ACC112 (cell line): ENCODE measurements around the gene UQCR11.

Experiments
- H2AFZ ChIP-seq: fragments of 200-600 bp; sonication (generic); one replicate; pipeline ENCODE4 v1.6.0; 2017; ENCODE audit warnings: antibody characterized with exemption, low read length; ENCODE audit not compliant: unreplicated experiment
- H3K27ac ChIP-seq: fragments of 200-600 bp; sonication (generic); 2 replicates; pipeline ENCODE4 v1.5.1; 2014; ENCODE audit warnings: low read depth, mild to moderate bottlenecking, antibody characterized with exemption, low read length, moderate library complexity
- H3K27me3 ChIP-seq: fragments of 200-600 bp; sonication (generic); 2 replicates; pipeline ENCODE4 v1.6.1; 2014; ENCODE audit warnings: mild to moderate bottlenecking, antibody characterized with exemption, low read length, moderate library complexity, mixed read lengths; ENCODE audit not compliant: insufficient read depth
- H3K36me3 ChIP-seq: fragments of 200-600 bp; sonication (generic); 2 replicates; pipeline ENCODE4 v1.6.1; 2016; ENCODE audit warnings: mild to moderate bottlenecking, antibody characterized with exemption, low read length, moderate library complexity, mixed read lengths; ENCODE audit not compliant: insufficient read depth
- H3K4me1 ChIP-seq: fragments of 200-600 bp; sonication (generic); one replicate; pipeline ENCODE4 v1.6.1; 2016; ENCODE audit warnings: low read length, mixed read lengths; ENCODE audit not compliant: insufficient read depth, unreplicated experiment, control insufficient read depth
- H3K4me3 ChIP-seq: fragments of 200-600 bp; sonication (generic); 2 replicates; pipeline ENCODE4 v1.5.1; 2014; ENCODE audit warnings: mild to moderate bottlenecking, low read depth, low read length
- H3K79me2 ChIP-seq: fragments of 200-600 bp; sonication (generic); one replicate; pipeline ENCODE4 v1.6.0; 2016; ENCODE audit warnings: low read length; ENCODE audit not compliant: control insufficient read depth, unreplicated experiment, insufficient read depth

UQCR11 gene

DNA sequence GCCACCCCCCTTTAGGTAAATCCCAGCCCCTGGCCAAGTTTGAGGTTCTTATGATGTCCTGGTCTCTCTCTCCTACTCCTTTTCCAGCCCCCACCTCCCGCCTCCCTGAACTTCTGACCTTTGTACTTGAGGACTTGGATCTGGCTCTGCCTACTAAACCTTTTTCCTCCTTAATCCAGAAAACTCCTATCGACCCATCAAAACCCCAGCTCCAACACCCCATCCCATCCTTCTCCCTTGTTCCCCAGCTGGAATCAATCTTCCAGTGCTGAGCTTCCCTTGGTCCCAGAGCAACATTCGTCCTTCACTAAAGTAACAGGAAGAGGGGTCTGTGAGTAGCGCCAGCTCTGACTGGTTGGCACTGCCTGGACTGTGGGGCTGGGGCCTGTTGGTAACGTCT is 17.3 kb upstream of the UQCR11 start:
- Histone ChIP-seq H2AFZ (no peak overlapping the region), H3K4me1 (no peaks in the 10 kb centered on the region), H3K4me3 (no peak overlapping the region), H3K27me3 (no peaks in the 10 kb centered on the region), H3K79me2 (no peaks in the 10 kb centered on the region), H3K27ac (no peak overlapping the region), H3K36me3 (peaks cover 3% of the 10 kb centered on the region; the same call in 1 of the 2 replicates)

DNA sequence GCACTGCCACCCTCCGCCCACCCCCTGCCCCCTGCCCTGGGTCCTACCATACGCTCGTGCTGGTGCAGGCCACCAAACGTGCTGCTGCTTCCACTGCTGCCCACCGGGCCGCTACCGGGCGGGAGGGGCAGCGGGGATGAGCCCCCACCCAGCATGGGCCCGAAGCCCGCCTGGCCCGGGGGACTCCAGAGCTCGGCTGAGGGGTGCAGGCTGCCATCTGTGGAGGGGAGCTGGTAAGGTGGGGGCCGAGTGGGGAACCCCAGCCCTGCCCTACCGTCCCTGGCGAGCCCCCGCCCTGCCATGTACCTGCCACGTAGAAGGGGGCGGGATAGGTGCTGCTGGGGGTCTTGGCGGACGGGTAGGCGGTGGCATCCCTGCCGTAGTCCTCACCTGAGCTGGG is 16.7 kb upstream of the UQCR11 start:
- Histone ChIP-seq H3K27ac (no peak overlapping the region), H3K36me3 (peaks cover 3% of the 10 kb centered on the region; the same call in 1 of the 2 replicates), H3K79me2 (no peaks in the 10 kb centered on the region), H3K4me1 (no peaks in the 10 kb centered on the region), H2AFZ (no peak overlapping the region), H3K4me3 (no peak overlapping the region), H3K27me3 (no peaks in the 10 kb centered on the region)

DNA sequence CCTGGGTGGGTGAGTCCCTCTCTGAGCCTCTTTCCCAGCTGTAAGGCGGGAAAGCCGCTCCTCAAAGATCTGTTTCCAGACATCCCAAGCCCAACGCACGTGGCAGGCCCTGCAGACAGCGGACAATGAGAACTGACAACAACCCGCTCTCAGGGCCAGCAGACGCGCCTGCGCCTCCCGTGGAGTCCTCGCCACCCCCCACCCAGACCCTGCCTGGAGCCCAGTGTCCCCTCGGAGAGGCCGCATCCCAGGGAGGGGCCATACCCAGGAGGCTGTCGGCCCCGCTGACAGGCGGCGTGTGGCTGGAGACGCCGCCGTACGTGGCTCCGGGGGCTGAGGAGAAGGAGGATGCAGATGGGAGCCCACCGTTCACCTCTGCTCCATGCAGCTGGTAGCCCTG is 16.3 kb upstream of the UQCR11 start:
- Histone ChIP-seq H3K27ac (no peak overlapping the region), H3K4me3 (no peak overlapping the region), H2AFZ (no peak overlapping the region), H3K36me3 (peaks cover 3% of the 10 kb centered on the region; the same call in 1 of the 2 replicates), H3K4me1 (no peaks in the 10 kb centered on the region), H3K27me3 (no peaks in the 10 kb centered on the region), H3K79me2 (no peaks in the 10 kb centered on the region)

DNA sequence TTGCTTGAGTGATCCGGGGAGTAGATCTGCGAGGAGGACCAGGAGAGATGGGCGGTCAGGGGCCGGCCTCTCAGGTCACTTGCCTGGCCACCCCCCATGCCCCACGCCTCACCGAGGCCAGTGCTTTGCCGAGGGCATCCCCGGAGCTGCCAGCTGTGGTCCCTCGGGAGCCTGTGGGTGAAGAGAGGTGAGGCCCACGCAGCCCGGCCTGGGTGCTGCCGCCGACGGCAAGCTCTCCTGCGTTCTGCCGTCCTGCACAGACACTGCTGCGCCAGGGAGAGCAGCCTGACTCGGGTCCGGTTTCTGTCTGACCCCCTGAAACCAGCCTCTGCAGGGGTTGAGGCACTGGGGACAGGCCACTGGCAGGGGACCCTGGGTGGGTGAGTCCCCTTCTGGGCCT is 15.8 kb upstream of the UQCR11 start:
- Histone ChIP-seq H3K4me3 (no peak overlapping the region), H3K27ac (no peak overlapping the region), H3K4me1 (no peaks in the 10 kb centered on the region), H3K27me3 (no peaks in the 10 kb centered on the region), H3K79me2 (no peaks in the 10 kb centered on the region), H3K36me3 (peaks cover 3% of the 10 kb centered on the region; the same call in 1 of the 2 replicates), H2AFZ (no peak overlapping the region)

DNA sequence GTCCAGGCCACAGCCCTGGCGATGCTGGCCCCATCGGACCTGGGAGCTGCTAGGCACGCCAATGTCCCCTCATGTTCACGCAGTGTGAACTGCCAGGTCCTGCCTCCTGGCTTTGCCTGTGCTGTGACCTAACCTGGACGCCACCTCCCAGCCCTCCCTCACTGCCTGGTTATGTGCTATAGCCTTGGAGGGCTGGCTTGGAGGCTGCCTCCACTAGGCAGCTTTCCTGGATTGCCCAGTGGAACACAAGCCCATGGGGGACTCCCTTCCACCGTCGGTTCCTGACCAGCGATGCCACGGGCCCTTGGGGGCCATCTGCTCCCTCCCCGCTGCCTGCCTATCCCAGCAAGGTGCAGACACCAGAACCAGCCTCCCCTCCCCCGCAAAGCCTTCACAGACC is 15.2 kb upstream of the UQCR11 start:
- Histone ChIP-seq H3K27ac (no peak overlapping the region), H3K36me3 (peaks cover 7% of the 10 kb centered on the region; the same call in 1 of the 2 replicates)

DNA sequence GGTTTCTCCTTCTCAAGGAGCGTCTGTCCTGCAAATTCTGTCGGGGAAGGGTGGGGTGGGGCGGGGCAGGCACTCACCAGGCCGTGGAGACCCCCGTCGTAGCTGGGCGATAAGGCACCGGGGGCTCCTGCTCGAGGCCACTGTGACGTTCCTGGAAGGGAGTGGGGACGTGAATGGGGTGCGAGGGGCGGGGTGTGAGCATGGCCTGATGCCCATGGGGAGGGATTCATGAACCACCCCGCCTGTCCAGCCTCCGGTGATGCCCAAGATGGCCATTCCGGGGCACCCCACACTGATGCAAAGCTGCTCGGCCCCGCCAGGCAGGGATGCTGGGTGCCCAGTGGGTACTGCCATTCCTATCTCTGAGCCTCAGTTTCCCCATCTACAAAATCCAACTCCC is 14.4 kb upstream of the UQCR11 start:
- Histone ChIP-seq H3K4me3 (no peak overlapping the region), H3K36me3 (peaks cover 9% of the 10 kb centered on the region; the same call in 1 of the 2 replicates), H3K79me2 (no peaks in the 10 kb centered on the region), H3K27ac (no peak overlapping the region), H2AFZ (no peak overlapping the region), H3K4me1 (no peaks in the 10 kb centered on the region), H3K27me3 (no peaks in the 10 kb centered on the region)

More for the DNA sequence above, 15.2 kb upstream of the UQCR11 start:
- H2AFZ ChIP-seq: no peak overlapping the region
- no peak overlapping the region for H3K4me3 ChIP-seq
- H3K27me3 ChIP-seq: no peaks in the 10 kb centered on the region
- H3K79me2 ChIP-seq: no peaks in the 10 kb centered on the region
- no peaks in the 10 kb centered on the region for H3K4me1 ChIP-seq

DNA sequence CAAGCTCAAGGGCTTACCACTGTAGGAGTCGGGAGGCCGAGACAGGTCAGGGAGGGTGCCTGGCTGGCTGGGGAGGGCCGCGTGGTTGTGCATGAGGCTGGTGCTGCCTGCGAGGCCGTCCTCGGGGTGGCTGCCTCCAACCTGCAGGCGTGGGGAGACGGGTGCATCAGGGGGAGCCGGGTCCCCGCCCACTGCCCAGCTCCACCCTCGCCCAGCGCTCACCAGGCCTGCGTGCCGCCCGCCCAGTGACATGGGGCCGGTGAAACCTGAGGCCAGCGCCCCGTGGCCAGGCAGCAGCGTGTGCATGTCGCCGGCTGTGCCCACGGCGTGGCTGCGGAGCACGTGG is 13.8 kb upstream of the UQCR11 start:
- H3K36me3 ChIP-seq: peaks cover 8% of the 10 kb centered on the region; the same call in 1 of the 2 replicates

DNA sequence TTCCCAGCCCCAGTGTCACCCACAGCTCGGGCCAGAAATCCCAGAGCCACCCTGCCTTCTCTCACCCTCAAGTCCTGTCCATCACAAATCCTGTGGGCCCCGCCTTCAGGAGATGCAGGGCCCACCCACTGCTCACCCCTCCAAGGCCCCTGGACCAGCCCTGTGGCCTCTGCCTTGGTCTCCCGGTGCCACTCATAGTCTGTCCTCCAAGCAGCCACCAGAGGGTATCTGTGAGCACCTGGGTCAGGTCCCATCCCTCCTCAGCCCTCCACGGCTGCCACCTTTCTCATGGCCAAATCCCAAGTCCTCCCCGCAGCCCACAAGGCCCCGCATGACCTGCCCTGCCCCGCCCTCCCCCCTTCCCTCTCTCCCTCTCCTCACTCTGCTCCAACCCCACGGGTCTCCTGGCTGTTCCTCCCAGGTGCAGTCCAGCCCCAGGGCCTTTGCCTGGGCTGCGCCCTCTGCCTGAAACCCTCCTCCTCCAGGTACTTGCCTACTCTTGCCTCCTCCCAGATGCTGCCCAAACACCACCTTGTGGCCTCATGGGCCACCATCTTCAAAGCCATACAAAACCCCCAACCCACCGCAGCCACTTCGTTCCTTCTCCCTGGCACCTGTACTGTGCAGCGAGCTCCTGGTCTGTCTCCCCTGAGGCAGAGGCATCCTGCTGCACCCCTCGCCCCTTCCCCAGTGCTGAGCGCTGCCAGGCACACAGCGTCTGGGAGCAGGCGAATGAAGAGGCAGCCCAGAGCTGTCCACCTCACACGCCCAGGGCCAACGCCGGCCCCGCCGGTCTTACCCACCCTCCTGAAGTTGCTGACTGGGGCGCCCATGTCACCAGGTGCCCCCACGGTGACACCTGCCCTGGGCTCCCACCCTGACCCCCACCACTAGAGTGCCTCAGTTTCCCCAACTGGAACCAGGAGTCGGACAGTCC is 13.2 kb upstream of the UQCR11 start:
- Histone ChIP-seq H3K4me3 (no peak overlapping the region), H3K4me1 (no peaks in the 10 kb centered on the region), H2AFZ (no peak overlapping the region), H3K27me3 (no peaks in the 10 kb centered on the region), H3K36me3 (peaks cover 8% of the 10 kb centered on the region; the same call in 1 of the 2 replicates), H3K27ac (no peak overlapping the region), H3K79me2 (no peaks in the 10 kb centered on the region)

More for the DNA sequence above, 13.8 kb upstream of the UQCR11 start:
- Histone ChIP-seq H3K4me1 (no peaks in the 10 kb centered on the region), H3K27me3 (no peaks in the 10 kb centered on the region), H3K4me3 (no peak overlapping the region), H2AFZ (no peak overlapping the region), H3K27ac (no peak overlapping the region), H3K79me2 (no peaks in the 10 kb centered on the region)

DNA sequence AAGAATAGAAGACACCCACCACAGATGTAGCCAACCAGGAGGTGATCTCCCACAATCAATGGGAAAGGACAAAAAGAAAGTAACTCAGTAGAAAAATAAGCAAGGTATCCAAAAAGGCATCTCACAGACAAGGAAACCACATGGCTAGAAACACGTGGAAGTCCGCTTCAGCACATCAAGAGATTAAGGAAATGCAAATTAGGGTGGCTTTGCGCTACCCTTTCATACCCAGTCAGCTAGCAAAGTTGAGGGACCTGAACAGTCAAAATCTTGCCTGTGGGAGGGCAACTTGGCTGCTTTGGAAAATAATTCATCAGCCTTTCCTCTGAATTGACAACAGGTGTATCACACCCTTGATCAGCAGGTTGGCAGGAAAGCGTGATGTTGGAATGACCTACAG is 11.6 kb upstream of the UQCR11 start:
- no peaks in the 10 kb centered on the region for H3K79me2 ChIP-seq
- no peaks in the 10 kb centered on the region for H3K4me1 ChIP-seq
- H3K36me3 ChIP-seq: peaks cover 8% of the 10 kb centered on the region; the same call in 1 of the 2 replicates

DNA sequence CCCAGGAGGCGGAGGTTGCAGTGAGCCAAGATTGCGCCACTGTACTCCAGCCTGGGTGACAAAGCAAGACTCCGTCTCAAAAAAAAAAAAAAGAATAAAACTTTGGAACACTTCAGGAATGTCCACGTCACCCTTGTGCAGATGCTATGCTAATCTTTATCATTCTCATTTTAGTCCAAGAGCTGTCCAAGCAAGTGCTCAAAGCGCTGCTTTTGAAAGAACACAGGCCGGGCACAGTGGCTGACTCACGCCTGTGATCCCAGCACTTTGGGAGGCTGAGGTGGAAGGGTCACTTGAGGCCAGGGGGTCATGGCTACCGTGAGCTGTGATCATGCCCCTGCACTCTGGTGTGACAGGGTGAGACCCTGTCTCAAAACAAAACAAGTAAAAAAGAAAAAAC is 11.1 kb upstream of the UQCR11 start:
- Histone ChIP-seq H3K27ac (no peak overlapping the region), H3K79me2 (no peaks in the 10 kb centered on the region), H3K36me3 (peaks cover 8% of the 10 kb centered on the region; the same call in 1 of the 2 replicates), H3K4me3 (no peak overlapping the region), H3K4me1 (no peaks in the 10 kb centered on the region), H2AFZ (no peak overlapping the region), H3K27me3 (no peaks in the 10 kb centered on the region)

More for the DNA sequence above, 11.6 kb upstream of the UQCR11 start:
- Histone ChIP-seq H2AFZ (no peak overlapping the region), H3K4me3 (no peak overlapping the region), H3K27ac (no peak overlapping the region), H3K27me3 (no peaks in the 10 kb centered on the region)
